GM10248 (cell line): Measurements from ENCODE around the gene SSNA1.
A peak's percentile ranks its signal among the peaks of the same experiment; 100 is the strongest.

Source experiments
- CTCF ChIA-PET: fragments of 300-600 bp; sonication (Branson Sonifier 250); formaldehyde crosslinking; extraction: SDS; loops from one replicate; lab custom pipeline; 2021; ENCODE audit warnings: antibody characterized with exemption; lab: Yijun Ruan, JAX
- POLR2A ChIA-PET: fragments of 350-650 bp; sonication (Branson Sonifier 250); formaldehyde crosslinking; extraction: SDS; loops from one replicate; lab custom pipeline; 2020; ENCODE audit warnings: antibody characterized with exemption; lab: Yijun Ruan, JAX
- DNase-seq: peaks from one replicate; pipeline ENCODE4 v3.0.0; 2012; ENCODE audit errors: extremely low spot score
- TF ChIP-seq, protein P1 (sequence below): IDR thresholded peaks from 2 replicates; pipeline ENCODE4 v1.5.1; 2012; ENCODE audit warnings: mild to moderate bottlenecking, low read depth; ENCODE audit errors: extremely low read depth, missing control alignments, control extremely low read depth

The SSNA1 gene

DNA sequence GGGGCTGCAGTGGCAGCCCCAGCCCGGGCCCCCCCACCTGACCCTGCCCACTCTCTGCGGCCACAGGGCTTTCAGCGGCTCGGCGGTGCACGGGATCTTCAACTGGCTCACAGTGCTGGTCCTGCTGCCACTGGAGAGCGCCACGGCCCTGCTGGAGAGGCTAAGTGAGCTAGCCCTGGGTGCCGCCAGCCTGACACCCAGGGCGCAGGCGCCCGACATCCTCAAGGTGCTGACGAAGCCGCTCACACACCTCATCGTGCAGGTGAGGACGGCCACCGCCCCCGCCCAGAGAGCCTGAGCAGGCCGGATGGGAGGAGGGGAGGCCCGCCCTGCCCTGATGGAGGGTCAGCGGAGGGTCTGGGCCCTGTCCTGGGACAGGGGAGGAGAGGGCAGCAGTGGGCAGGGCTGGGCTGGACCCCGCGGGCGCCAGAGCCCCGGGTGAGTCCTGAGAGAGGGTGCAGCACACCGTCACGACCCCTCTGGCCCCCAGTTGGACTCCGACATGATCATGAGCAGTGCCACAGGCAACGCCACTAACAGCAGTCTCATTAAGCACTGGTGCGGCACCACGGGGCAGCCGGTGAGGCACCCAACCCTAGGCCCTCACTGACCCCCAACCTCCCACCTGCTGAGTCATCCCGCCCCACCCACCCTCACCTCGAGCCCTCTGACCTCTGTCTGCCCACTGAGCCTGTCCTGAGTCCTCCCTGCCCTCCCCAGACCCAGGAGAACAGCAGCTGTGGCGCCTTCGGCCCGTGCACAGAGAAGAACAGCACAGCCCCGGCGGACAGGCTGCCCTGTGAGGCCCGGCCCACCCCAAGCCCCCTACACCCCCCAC is 44.9 kb downstream of the SSNA1 start:
- ChIA-PET POLR2A (no interaction called here), CTCF (interaction anchor here (8.0 kb wide), 1 partner anchor 8 kb away, joined by 92 read pairs; the partner anchor contains the start of genes CYSRT1, RNF208 and RNF224)
- TF ChIP-seq, protein P1, sequence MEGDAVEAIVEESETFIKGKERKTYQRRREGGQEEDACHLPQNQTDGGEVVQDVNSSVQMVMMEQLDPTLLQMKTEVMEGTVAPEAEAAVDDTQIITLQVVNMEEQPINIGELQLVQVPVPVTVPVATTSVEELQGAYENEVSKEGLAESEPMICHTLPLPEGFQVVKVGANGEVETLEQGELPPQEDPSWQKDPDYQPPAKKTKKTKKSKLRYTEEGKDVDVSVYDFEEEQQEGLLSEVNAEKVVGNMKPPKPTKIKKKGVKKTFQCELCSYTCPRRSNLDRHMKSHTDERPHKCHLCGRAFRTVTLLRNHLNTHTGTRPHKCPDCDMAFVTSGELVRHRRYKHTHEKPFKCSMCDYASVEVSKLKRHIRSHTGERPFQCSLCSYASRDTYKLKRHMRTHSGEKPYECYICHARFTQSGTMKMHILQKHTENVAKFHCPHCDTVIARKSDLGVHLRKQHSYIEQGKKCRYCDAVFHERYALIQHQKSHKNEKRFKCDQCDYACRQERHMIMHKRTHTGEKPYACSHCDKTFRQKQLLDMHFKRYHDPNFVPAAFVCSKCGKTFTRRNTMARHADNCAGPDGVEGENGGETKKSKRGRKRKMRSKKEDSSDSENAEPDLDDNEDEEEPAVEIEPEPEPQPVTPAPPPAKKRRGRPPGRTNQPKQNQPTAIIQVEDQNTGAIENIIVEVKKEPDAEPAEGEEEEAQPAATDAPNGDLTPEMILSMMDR: no peak
- no peak for DNase-seq

DNA sequence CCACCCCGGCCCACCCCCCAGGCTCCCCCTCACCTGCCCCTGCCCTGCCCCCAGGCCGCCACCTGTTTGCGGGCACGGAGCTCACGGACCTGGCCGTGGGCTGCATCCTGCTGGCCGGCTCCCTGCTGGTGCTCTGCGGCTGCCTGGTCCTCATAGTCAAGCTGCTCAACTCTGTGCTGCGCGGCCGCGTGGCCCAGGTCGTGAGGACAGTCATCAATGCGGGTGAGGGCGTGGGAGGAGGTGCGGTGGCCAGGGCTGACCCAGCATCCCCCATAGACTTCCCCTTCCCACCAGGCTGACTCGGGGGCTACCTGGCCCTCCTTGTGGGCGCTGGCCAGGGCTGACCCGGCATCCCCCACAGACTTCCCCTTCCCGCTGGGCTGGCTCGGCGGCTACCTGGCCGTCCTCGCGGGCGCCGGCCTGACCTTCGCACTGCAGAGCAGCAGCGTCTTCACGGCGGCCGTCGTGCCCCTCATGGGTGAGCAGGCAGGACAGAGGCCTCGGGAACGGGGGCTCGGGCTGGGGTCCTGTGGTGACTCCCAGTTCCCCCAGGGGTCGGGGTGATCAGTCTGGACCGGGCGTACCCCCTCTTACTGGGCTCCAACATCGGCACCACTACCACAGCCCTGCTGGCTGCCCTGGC is 45.7 kb downstream of the SSNA1 start:
- TF ChIP-seq, protein P1: no peak
- DNase-seq: no peak
- POLR2A ChIA-PET: no interaction called here
- CTCF ChIA-PET: interaction anchor here (0.8 to 8.0 kb wide), 6 partner anchors 9 to 115 kb away, joined by 3 to 92 read pairs (median 4); partner anchors contain the start of genes CYSRT1, RNF208 and RNF224

DNA sequence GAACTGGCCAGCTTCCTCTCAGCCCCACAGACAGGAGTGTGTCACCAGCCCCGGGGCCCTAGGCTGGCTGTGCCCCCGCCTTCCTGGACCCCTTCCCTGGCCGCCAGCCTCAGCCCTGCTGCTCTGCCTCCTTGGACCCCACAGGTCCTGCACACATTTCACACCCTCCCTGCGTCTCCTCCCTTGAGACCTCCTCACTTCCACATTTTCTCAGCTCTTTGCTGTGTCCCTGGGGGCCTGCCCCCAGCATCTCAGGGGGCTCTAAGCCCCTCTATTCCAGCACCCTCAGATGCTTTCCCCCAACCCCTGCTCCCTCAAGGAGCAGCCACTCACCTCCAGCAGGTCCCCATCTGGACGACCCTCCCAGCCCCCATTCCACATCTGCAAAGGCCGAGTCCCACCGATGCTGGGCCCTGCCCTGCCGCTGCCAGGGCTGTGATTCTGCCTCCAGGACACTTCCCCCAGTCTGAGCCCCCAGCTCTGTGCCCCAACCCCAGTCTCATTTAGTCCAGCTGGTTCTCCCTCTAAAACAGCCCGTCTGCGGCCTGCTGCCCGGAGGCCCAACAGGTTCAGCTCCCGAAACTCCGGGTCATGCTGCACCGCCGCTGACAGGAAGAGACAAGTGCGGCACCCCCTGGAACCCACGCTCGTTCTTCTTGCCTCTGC is 46.4 kb downstream of the SSNA1 start:
- no peak for DNase-seq
- CTCF ChIA-PET: interaction anchor here (0.7 to 8.0 kb wide), 12 partner anchors 10 to 188 kb away, joined by 3 to 92 read pairs (median 3); partner anchors contain the start of genes ANAPC2, CYSRT1, NPDC1 and NRARP
- POLR2A ChIA-PET: no interaction called here
- TF ChIP-seq, protein P1: no peak

DNA sequence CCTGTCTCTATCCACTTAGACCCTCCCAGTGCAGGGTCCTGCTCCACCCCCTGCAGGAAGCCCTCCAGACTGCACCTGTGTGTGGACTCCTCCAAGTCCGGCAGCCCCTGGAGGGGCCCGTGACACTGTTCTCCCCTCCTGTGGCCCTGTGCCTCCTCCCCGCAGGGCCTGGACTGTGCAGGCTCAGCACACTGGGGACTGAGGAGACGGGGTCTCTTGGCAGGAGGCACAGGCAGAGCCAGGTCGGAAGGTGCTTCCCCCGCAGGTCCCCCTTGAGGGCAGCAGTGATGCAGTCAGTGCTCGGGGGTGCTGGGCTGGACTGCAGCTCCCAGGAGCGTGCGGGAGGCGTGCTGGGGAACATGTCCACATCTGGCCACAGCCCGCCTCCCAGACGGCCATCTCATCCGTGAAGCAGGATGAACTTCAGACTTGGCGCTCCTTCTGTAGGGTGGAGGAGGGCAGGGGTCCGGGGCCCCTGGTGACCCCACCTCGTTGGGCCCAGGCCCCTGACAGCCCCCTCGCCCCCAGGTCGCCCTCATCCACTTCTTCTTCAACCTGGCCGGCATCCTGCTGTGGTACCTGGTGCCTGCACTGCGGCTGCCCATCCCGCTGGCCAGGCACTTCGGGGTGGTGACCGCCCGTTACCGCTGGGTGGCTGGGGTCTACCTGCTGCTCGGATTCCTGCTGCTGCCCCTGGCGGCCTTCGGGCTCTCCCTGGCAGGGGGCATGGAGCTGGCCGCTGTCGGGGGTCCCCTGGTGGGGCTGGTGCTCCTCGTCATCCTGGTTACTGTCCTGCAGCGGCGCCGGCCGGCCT is 47.2 kb downstream of the SSNA1 start:
- CTCF ChIA-PET: interaction anchor here (0.7 to 8.0 kb wide), 41 partner anchors 10 to 288 kb away, joined by 3 to 92 read pairs (median 6); partner anchors contain the start of genes ANAPC2, CYSRT1, NPDC1 and NRARP
- POLR2A ChIA-PET: interaction anchor here (0.6 to 1.0 kb wide), 5 partner anchors 10 to 344 kb away, joined by 4 to 6 read pairs (median 4); no protein-coding TSS in a partner anchor
- DNase-seq: no peak
- TF ChIP-seq, protein P1: no peak

DNA sequence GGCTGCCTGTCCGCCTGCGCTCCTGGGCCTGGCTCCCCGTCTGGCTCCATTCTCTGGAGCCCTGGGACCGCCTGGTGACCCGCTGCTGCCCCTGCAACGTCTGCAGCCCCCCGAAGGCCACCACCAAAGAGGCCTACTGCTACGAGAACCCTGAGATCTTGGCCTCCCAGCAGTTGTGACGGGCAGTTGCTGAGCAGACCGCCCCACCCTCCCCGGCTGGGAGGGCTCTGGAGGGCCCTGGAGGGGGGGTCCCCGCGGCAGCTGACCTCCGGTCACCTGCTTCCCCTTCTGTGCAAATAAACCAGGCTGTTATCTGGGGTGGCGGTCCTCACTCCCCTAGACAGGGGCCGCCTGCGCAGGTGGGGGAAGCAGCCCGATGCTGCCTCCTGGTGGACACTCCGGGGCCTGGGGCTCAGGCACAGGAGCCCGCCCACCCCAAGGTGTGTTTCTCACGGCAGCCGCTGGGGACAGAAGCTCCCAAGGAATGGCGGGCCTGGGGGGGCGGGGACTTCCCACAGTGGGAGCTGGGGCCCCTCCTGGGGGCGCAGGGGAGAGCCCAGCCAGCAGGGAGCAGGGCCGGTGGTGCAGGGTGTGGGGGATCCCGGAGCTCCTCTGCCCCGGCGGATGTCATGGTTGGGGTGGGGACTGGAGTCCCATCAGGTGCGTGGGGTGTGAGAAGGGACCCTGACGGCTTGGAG is 47.9 kb downstream of the SSNA1 start:
- TF ChIP-seq, protein P1: peak; percentile 99
- ChIA-PET POLR2A (interaction anchor here (0.6 to 1.4 kb wide), 7 partner anchors 10 to 343 kb away, joined by 3 to 6 read pairs (median 4); partner anchors contain the start of gene TPRN), CTCF (interaction anchor here (0.6 to 8.0 kb wide), 70 partner anchors 9 to 495 kb away, joined by 3 to 92 read pairs (median 6); partner anchors contain the start of genes ANAPC2, CYSRT1, DPP7 and LRRC26)

More for the DNA sequence above, 47.9 kb downstream of the SSNA1 start:
- DNase-seq: peak; percentile 95
